Measurements from ENCODE around the gene HBD. TPM values are rescaled to one million over a fixed set of nuclear protein-coding genes. Genes with fewer than 3 reads are reported as not detected.

HBD gene
- total RNA-seq, 2 experiments from 2014 or later, result not detected

DNA sequence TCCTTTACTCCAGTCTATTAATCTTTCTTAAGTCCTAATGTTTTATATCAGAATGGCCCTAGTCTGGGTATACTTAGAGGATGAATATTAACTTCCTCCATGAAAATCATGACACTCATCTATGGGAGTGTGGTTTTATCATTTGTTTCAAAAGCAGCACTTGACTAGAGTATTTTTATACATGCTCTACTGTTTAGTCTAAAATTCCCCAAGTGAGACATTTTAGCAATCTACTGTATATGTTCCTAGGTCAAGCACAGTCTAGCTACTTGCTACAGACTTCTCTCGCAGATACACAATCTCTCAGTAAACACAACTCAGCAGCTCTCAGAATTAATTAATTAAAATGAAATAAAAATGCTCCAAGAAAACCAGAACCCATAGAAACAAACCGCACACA, 4.5 kb downstream of the HBD start:
- TF ChIP-seq, protein P1, sequence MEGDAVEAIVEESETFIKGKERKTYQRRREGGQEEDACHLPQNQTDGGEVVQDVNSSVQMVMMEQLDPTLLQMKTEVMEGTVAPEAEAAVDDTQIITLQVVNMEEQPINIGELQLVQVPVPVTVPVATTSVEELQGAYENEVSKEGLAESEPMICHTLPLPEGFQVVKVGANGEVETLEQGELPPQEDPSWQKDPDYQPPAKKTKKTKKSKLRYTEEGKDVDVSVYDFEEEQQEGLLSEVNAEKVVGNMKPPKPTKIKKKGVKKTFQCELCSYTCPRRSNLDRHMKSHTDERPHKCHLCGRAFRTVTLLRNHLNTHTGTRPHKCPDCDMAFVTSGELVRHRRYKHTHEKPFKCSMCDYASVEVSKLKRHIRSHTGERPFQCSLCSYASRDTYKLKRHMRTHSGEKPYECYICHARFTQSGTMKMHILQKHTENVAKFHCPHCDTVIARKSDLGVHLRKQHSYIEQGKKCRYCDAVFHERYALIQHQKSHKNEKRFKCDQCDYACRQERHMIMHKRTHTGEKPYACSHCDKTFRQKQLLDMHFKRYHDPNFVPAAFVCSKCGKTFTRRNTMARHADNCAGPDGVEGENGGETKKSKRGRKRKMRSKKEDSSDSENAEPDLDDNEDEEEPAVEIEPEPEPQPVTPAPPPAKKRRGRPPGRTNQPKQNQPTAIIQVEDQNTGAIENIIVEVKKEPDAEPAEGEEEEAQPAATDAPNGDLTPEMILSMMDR (conservative IDR thresholded peaks at IDR 0.05; ENCODE audit: low read length), result no peak
- TF ChIP-seq EZH2phosphoT487 (IDR thresholded peaks at IDR 0.05; ENCODE audit: borderline replicate concordance, low read depth, low read length), result no peak
- Histone ChIP-seq H3K79me2 (ENCODE audit: insufficient read depth, low read depth, low read length) (no peaks in the 10 kb centered on the region), H2AFZ (ENCODE audit: low read length) (no peak overlapping the region), H3K4me1 (ENCODE audit: insufficient read depth, low read length, poor library complexity, severe bottlenecking) (no peaks in the 10 kb centered on the region), H3K9me3 (ENCODE audit: low read length) (no peaks in the 10 kb centered on the region), H3K4me3 (ENCODE audit: low read depth, low read length, poor library complexity, severe bottlenecking) (no peak overlapping the region), H3K36me3 (ENCODE audit: insufficient read depth, low read length) (no peaks in the 10 kb centered on the region), H4K20me1 (ENCODE audit: insufficient read depth, low read length) (no peaks in the 10 kb centered on the region), H3K9me2 (ENCODE audit: insufficient read depth, low read length) (no peaks in the 10 kb centered on the region), H3K27ac (ENCODE audit: low read depth, low read length, poor library complexity, severe bottlenecking) (no peak overlapping the region), H3K4me2 (ENCODE audit: low read length) (no peak overlapping the region)
- BruUV-seq (replicated peaks), result no TSS peak
- CTCF ChIA-PET (ENCODE audit: unreplicated experiment), result no interaction called here
- DNase-seq (ENCODE audit: low spot score), result no peak
- intact Hi-C loops (cut with micrococcal nuclease; ENCODE audit: unreplicated experiment), result no loop called here
- POLR2A ChIA-PET, result interaction anchor here (0.7 kb wide), 1 partner anchor 19 kb away, joined by 3 read pairs; no protein-coding TSS in a partner anchor

DNA sequence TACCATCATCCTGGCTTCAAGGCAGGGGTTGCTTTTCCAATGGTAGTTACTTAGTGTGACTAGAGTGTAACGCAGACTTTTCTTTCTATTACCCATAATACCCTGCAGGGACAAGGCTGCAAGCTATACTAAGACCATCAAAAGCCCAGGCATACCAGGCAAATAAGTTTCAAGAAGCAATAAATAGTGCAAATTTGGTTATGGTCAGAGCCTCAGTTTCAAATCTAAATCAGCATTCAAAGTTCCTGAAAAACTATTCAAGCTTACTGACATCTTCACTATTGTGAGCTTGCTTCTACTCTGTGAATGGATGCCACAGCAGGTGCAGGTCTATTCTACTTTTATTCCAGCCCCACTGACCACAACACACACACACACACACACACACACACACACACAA, 4.9 kb downstream of the HBD start:
- no peak for DNase-seq (ENCODE audit: low spot score)
- no peak overlapping the region for H3K27ac ChIP-seq (ENCODE audit: low read depth, low read length, poor library complexity, severe bottlenecking)
- ChIA-PET CTCF (ENCODE audit: unreplicated experiment) (no interaction called here), POLR2A (interaction anchor here (0.6 to 0.7 kb wide), 2 partner anchors 11 to 18 kb away, joined by 3 read pairs; no protein-coding TSS in a partner anchor)
- H3K4me3 ChIP-seq (ENCODE audit: low read depth, low read length, poor library complexity, severe bottlenecking), result no peak overlapping the region
- no peaks in the 10 kb centered on the region for H3K9me2 ChIP-seq (ENCODE audit: insufficient read depth, low read length)
- no peak overlapping the region for H3K4me2 ChIP-seq (ENCODE audit: low read length)
- no peak for TF ChIP-seq EZH2phosphoT487 (IDR thresholded peaks at IDR 0.05; ENCODE audit: borderline replicate concordance, low read depth, low read length)
- H2AFZ ChIP-seq (ENCODE audit: low read length), result no peak overlapping the region
- H3K9me3 ChIP-seq (ENCODE audit: low read length), result no peaks in the 10 kb centered on the region
- H3K36me3 ChIP-seq (ENCODE audit: insufficient read depth, low read length), result no peaks in the 10 kb centered on the region
- intact Hi-C loops (cut with micrococcal nuclease; ENCODE audit: unreplicated experiment), result no loop called here
- H3K79me2 ChIP-seq (ENCODE audit: insufficient read depth, low read depth, low read length), result no peaks in the 10 kb centered on the region
- BruUV-seq (replicated peaks), result no TSS peak
- no peaks in the 10 kb centered on the region for H4K20me1 ChIP-seq (ENCODE audit: insufficient read depth, low read length)
- H3K4me1 ChIP-seq (ENCODE audit: insufficient read depth, low read length, poor library complexity, severe bottlenecking), result no peaks in the 10 kb centered on the region

DNA sequence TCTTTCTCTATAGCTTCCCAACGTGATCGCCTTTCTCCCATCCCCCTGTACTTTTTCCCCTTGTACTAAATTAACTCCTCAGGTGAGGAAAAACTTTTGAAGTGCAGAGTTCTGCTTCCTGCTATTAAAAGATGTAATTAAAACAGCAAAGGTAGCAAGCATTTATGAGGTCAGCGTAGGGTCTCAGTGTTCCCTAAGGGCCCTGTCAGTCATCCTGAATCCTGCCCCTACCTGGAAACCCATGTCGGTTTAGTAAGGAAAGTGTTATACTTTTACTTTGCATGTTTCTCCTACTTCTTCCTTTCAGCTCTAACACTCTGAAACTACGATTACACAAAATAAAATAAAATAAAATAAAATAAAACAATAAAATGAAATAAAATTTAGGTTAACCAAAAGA, 6.2 kb downstream of the HBD start:
- ChIA-PET CTCF (ENCODE audit: unreplicated experiment) (no interaction called here), POLR2A (no interaction called here)
- H2AFZ ChIP-seq (ENCODE audit: low read length), result no peak overlapping the region

More for the DNA sequence above, 6.2 kb downstream of the HBD start:
- no peak for DNase-seq (ENCODE audit: low spot score)
- H3K4me2 ChIP-seq (ENCODE audit: low read length), result no peak overlapping the region
- H3K27ac ChIP-seq (ENCODE audit: low read depth, low read length, poor library complexity, severe bottlenecking), result no peak overlapping the region
- H3K9me2 ChIP-seq (ENCODE audit: insufficient read depth, low read length), result no peaks in the 10 kb centered on the region
- H3K79me2 ChIP-seq (ENCODE audit: insufficient read depth, low read depth, low read length), result no peaks in the 10 kb centered on the region
- intact Hi-C loops (cut with micrococcal nuclease; ENCODE audit: unreplicated experiment), result no loop called here
- TF ChIP-seq, protein P1 (conservative IDR thresholded peaks at IDR 0.05; ENCODE audit: low read length), result no peak
- TF ChIP-seq EZH2phosphoT487 (IDR thresholded peaks at IDR 0.05; ENCODE audit: borderline replicate concordance, low read depth, low read length), result no peak
- no peaks in the 10 kb centered on the region for H3K4me1 ChIP-seq (ENCODE audit: insufficient read depth, low read length, poor library complexity, severe bottlenecking)
- no peak overlapping the region for H3K4me3 ChIP-seq (ENCODE audit: low read depth, low read length, poor library complexity, severe bottlenecking)
- no peaks in the 10 kb centered on the region for H3K9me3 ChIP-seq (ENCODE audit: low read length)
- BruUV-seq (replicated peaks), result no TSS peak
- H4K20me1 ChIP-seq (ENCODE audit: insufficient read depth, low read length), result no peaks in the 10 kb centered on the region
- H3K36me3 ChIP-seq (ENCODE audit: insufficient read depth, low read length), result no peaks in the 10 kb centered on the region

Data from OCI-LY7 (cell line).